ENCODE data around the gene DEXI. TPM values are rescaled to one million over a fixed set of nuclear protein-coding genes. Genes with fewer than 3 reads are reported as not detected.

The DEXI gene
- total RNA-seq, 1 donor from 2014 or later, result 67.5 TPM

DNA sequence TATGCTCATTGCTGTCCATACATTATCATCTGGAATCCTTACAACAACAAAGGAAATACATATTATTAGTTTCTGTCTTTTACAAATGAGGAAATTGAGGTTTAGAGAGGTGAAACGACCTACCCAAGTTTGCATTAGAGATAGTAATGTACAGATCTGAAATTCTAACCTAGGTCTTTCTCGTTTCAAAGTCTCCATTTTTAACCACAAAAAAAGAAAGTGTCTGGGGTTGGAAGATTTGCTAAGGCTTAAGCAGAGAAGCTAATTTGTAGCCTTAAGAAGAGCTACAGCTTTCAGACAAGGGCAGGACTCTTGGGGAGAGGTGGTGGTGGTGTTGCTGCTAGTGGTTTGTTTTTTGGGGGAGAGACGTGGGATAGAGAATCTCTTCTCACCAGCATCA, 46.1 kb downstream of the DEXI start:
- H3K4me1 ChIP-seq, result no peaks in the 10 kb centered on the region
- H3K36me3 ChIP-seq, result no peaks in the 10 kb centered on the region
- no peaks in the 10 kb centered on the region for H3K27me3 ChIP-seq
- H3K4me3 ChIP-seq, result no peak overlapping the region
- intact Hi-C loops (cut with DNase I), result loop anchor here (10.0 kb wide), 1 partner anchor 61 kb away; no protein-coding TSS in a partner anchor
- TF ChIP-seq POLR2A (IDR thresholded peaks at IDR 0.05), result no peak
- TF ChIP-seq, protein P1, sequence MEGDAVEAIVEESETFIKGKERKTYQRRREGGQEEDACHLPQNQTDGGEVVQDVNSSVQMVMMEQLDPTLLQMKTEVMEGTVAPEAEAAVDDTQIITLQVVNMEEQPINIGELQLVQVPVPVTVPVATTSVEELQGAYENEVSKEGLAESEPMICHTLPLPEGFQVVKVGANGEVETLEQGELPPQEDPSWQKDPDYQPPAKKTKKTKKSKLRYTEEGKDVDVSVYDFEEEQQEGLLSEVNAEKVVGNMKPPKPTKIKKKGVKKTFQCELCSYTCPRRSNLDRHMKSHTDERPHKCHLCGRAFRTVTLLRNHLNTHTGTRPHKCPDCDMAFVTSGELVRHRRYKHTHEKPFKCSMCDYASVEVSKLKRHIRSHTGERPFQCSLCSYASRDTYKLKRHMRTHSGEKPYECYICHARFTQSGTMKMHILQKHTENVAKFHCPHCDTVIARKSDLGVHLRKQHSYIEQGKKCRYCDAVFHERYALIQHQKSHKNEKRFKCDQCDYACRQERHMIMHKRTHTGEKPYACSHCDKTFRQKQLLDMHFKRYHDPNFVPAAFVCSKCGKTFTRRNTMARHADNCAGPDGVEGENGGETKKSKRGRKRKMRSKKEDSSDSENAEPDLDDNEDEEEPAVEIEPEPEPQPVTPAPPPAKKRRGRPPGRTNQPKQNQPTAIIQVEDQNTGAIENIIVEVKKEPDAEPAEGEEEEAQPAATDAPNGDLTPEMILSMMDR (IDR thresholded peaks at IDR 0.05), result no peak
- H3K9me3 ChIP-seq, result no peaks in the 10 kb centered on the region
- no peak for DNase-seq (ENCODE audit: extremely low spot score in 2 of 2)
- H3K27ac ChIP-seq, result no peak overlapping the region

DNA sequence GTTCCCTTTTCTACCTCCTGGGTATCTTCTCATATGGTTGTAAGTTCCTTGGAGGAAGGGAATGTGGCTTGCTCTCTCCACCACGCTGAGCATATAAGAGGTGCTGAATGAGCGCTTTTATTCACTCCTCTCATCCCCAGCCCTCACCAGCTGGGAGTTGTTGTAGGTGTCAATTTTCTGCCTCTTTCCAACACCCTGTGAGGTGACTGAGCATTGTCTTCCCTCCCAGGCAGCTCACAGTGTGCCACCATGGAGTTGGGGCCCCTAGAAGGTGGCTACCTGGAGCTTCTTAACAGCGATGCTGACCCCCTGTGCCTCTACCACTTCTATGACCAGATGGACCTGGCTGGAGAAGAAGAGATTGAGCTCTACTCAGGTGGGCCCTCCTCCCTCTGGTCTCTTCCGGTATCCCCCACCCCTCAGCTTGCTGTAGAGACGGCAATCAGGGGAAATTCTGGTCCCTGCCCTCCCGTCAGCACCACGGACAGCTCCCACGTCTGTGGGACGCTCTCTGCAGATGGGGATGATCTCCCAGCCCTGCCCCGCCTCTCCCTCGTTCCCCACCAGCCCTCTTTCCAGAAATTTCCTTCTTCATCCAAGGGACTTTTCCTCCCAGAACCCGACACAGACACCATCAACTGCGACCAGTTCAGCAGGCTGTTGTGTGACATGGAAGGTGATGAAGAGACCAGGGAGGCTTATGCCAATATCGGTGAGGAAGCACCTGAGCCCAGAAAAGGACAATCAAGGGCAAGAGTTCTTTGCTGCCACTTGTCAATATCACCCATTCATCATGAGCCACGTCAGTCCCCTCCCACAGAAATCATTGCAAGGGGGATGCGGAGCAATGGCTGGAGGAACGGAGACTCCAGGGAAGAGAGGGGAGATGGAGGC, 47.0 kb downstream of the DEXI start:
- no peak for DNase-seq (ENCODE audit: extremely low spot score in 2 of 2)
- no peaks in the 10 kb centered on the region for H3K36me3 ChIP-seq
- H3K27me3 ChIP-seq, result no peaks in the 10 kb centered on the region
- TF ChIP-seq POLR2AphosphoS5 (IDR thresholded peaks at IDR 0.05; ENCODE audit: insufficient read depth in 1 of 2, low read depth in 1 of 2) (no peak), POLR2A (IDR thresholded peaks at IDR 0.05) (no peak)
- TF ChIP-seq, protein P1 (IDR thresholded peaks at IDR 0.05), result no peak
- intact Hi-C loops (cut with DNase I), result loop anchor here (10.0 kb wide), 1 partner anchor 60 kb away; no protein-coding TSS in a partner anchor
- H3K4me1 ChIP-seq, result no peaks in the 10 kb centered on the region
- H3K9me3 ChIP-seq, result no peaks in the 10 kb centered on the region
- H3K4me3 ChIP-seq, result no peak overlapping the region
- no peak overlapping the region for H3K27ac ChIP-seq

DNA sequence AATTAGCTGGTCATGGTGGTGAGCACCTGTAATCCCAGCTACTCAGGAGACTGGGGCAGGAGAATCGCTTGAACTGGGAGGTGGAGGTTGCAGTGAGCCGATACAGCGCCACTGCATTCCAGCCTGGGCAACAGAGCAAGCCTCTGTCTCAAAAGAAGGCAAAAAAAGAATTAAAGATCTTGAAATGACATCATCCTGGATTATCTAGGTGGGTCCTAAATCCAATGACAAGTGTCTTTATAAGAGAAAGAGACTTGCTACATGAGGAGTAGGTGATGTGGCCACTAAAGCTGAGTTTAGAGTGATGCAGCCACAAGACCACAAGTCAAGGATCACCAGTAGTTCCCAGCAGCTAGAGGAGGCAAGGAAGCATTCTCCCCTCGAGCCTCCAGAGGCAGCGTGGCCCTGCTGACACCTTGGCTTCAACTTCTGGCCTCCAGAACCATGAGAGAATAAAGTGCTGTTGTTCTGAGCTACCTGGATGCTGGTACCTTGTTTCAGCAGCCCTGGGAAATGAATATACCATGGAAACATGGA, 49.4 kb downstream of the DEXI start:
- TF ChIP-seq POLR2A (IDR thresholded peaks at IDR 0.05) (no peak), POLR2AphosphoS5 (IDR thresholded peaks at IDR 0.05; ENCODE audit: insufficient read depth in 1 of 2, low read depth in 1 of 2) (no peak)
- TF ChIP-seq, protein P1 (IDR thresholded peaks at IDR 0.05), result no peak
- Histone ChIP-seq H3K27ac (no peak overlapping the region), H3K36me3 (no peaks in the 10 kb centered on the region), H3K4me1 (no peaks in the 10 kb centered on the region), H3K9me3 (no peaks in the 10 kb centered on the region), H3K4me3 (no peak overlapping the region), H3K27me3 (no peaks in the 10 kb centered on the region)
- intact Hi-C loops (cut with DNase I), result loop anchor here (10.0 kb wide), 1 partner anchor 58 kb away; no protein-coding TSS in a partner anchor
- no peak for DNase-seq (ENCODE audit: extremely low spot score in 2 of 2)

DNA sequence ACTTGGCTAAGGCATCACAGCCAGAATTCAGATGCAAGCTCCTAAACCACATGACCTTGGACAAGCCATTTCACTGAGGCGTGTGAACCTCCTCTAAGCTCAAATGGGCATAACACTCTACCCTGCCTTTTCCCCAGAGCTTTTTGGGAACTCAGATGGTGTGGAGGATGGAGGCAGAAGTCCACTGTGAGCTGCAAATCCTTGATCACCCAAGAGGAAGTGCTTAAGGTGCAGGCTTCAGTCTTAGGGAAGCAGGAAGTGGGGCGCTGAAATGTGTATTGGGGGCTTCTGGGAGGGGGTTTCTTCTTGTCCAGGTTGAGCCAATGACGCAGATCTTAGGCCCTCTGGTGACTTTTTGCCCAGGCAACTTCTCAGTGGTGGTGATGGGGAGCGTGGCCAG, 52.4 kb downstream of the DEXI start:
- Histone ChIP-seq H3K4me1 (no peaks in the 10 kb centered on the region), H3K9me3 (no peaks in the 10 kb centered on the region), H3K36me3 (no peaks in the 10 kb centered on the region), H3K4me3 (no peak overlapping the region), H3K27ac (no peak overlapping the region), H3K27me3 (no peaks in the 10 kb centered on the region)
- intact Hi-C loops (cut with DNase I), result loop anchor here (10.0 kb wide), 1 partner anchor 55 kb away; no protein-coding TSS in a partner anchor
- no peak for DNase-seq (ENCODE audit: extremely low spot score in 2 of 2)
- TF ChIP-seq POLR2AphosphoS5 (IDR thresholded peaks at IDR 0.05; ENCODE audit: insufficient read depth in 1 of 2, low read depth in 1 of 2) (no peak), POLR2A (IDR thresholded peaks at IDR 0.05) (no peak)
- TF ChIP-seq, protein P1 (IDR thresholded peaks at IDR 0.05), result no peak
